HepG2 (cell line): ENCODE results near the gene ERCC4. TPM values are rescaled to one million over a fixed set of nuclear protein-coding genes. Genes with fewer than 3 reads are reported as not detected.

Experiments used
- ATAC-seq: fragments of 200-7000 bp; cut with Tn5 transposase; 3 replicates; pipeline ENCODE4 v1.9.1; 2020; ENCODE audit warnings: mild to moderate bottlenecking, moderate library complexity
- BruUV-seq: library from RNA; stranded (reverse); fragments of 400-500 nt; replicated peaks from 2 replicates; lab custom pipeline; 2021; lab: Mats Ljungman, UMichigan
- CTCF ChIA-PET: fragments of 300-600 bp; formaldehyde crosslinking; extraction: SDS; loops from one replicate; lab custom pipeline; 2021; ENCODE audit warnings: low total read pairs, inconsistent platforms, low intra/inter-chr PET ratio; lab: Yijun Ruan, JAX
- POLR2A ChIA-PET: fragments of 350-600 bp; sonication (Branson Sonifier 250); formaldehyde crosslinking; loops from one replicate; lab custom pipeline; 2020; ENCODE audit warnings: antibody characterized with exemption, inconsistent platforms; lab: Yijun Ruan, JAX
- DNase-seq: peaks from one replicate; pipeline ENCODE4 v3.0.0-alpha.2; 2015; ENCODE audit warnings: low spot score
- FAIRE-seq: peaks from 3 replicates; lab custom pipeline; 2011; peaks lifted over from hg19 to GRCh38; lab: Jason Lieb, UNC
- H2AFZ ChIP-seq: one replicate; pipeline ENCODE4 v1.6.1; 2011; ENCODE audit warnings: low read length, inconsistent platforms
- H3K27ac ChIP-seq: fragments of 300-600 bp; 3 replicates; pipeline ENCODE4 v1.8.0; 2011; ENCODE audit warnings: mixed run types, mild to moderate bottlenecking, mixed read lengths, low read length, inconsistent platforms; ENCODE audit not compliant: insufficient read depth; ENCODE audit errors: extremely low read length
- H3K27me3 ChIP-seq, 2 experiments: fragments of 200-600 bp in 1 of 2; 2 replicates in 1 of 2; 3 replicates in 1 of 2; pipeline versions ENCODE4 v1.6.0 to v1.8.0; 2011; ENCODE audit warnings: low read length in 2 of 2, mild to moderate bottlenecking in 2 of 2, moderate library complexity in 2 of 2, inconsistent platforms in 1 of 2; ENCODE audit not compliant: insufficient read depth in 2 of 2, control insufficient read depth in 1 of 2
- H3K36me3 ChIP-seq, 2 experiments: fragments of 200-600 bp in 1 of 2; replicated peaks in 1 of 2; 2 replicates in 1 of 2; 3 replicates in 1 of 2; pipeline versions ENCODE4 v1.5.1 to v1.8.0; 2011; ENCODE audit warnings: low read length in 2 of 2, inconsistent platforms in 1 of 2; ENCODE audit not compliant: insufficient read depth in 2 of 2, control insufficient read depth in 1 of 2
- H3K4me1 ChIP-seq: 2 replicates; pipeline ENCODE4 v1.5.1; 2012; ENCODE audit warnings: low read length, inconsistent platforms; ENCODE audit not compliant: insufficient read depth
- H3K4me2 ChIP-seq: 2 replicates; pipeline ENCODE4 v1.6.0; 2011; ENCODE audit warnings: low read depth, low read length, inconsistent platforms
- H3K4me3 ChIP-seq, 3 experiments: fragments of 200-600 bp in 1 of 3; sonication (generic), shearing (Covaris generic) in 1 of 3; replicated peaks in 1 of 3; 2 replicates each; pipeline ENCODE4 v1.5.1; 2011 to 2016; ENCODE audit warnings: low read length in 3 of 3, inconsistent platforms in 2 of 3, low read depth in 2 of 3, mild to moderate bottlenecking in 2 of 3, control low read depth in 1 of 3, mixed read lengths in 1 of 3; ENCODE audit not compliant: insufficient read depth in 1 of 3
- H3K79me2 ChIP-seq: one replicate; pipeline ENCODE4 v1.6.1; 2011; ENCODE audit warnings: low read length, inconsistent platforms; ENCODE audit not compliant: insufficient read depth
- H3K9ac ChIP-seq: 2 replicates; pipeline ENCODE4 v1.6.0; 2011; ENCODE audit warnings: mild to moderate bottlenecking, low read depth, low read length, inconsistent platforms; ENCODE audit not compliant: insufficient read depth
- H3K9me3 ChIP-seq: 2 replicates; pipeline ENCODE4 v1.5.1; 2012; ENCODE audit warnings: mild to moderate bottlenecking, low read length
- H4K20me1 ChIP-seq: 2 replicates; pipeline ENCODE4 v1.6.0; 2011; ENCODE audit warnings: inconsistent platforms, mild to moderate bottlenecking, low read length, moderate library complexity; ENCODE audit not compliant: insufficient read depth
- ESRRA ChIP-seq: sonication (generic); formaldehyde crosslinking; IDR thresholded peaks from 2 replicates; pipeline ENCODE4 v1.5.1; 2020; ENCODE audit warnings: mild to moderate bottlenecking, low read depth, missing genetic modification reagents
- RFX1 ChIP-seq: fragments of 450-650 bp; IDR thresholded peaks from 2 replicates; pipeline ENCODE4 v1.6.1; 2017
- SATB2 ChIP-seq: sonication (generic); formaldehyde crosslinking; IDR thresholded peaks from 2 replicates; pipeline ENCODE4 v1.5.0; 2020; ENCODE audit warnings: missing genetic modification reagents
- ZKSCAN8 ChIP-seq: IDR thresholded peaks from 2 replicates; pipeline ENCODE4 v1.6.1; 2016; ENCODE audit warnings: borderline replicate concordance, missing genetic modification reagents, missing compliant biosample characterization
- ZSCAN21 ChIP-seq: sonication (generic); formaldehyde crosslinking; IDR thresholded peaks from 2 replicates; pipeline ENCODE4 v1.8.0; 2022; ENCODE audit warnings: mild to moderate bottlenecking, missing genetic modification reagents, moderate library complexity, borderline replicate concordance
- WGBS: methylation state at CpG from one replicate; pipeline ENCODE4 v1.1.6; 2017; ENCODE audit warnings: low lambda C conversion rate; 5-methylcytosine and 5-hydroxymethylcytosine counted together
- in situ Hi-C: cut with HindIII; loops from 2 replicates; pipeline ENCODE4 v1.10.0; 2017; ENCODE audit warnings: low pct_unique_long_range_greater_than_20kb; ENCODE audit not compliant: extremely low pct_ligation_motif_present
- intact Hi-C: fragments of 100-400 bp; cut with micrococcal nuclease; formaldehyde crosslinking; loops from one replicate; pipeline ENCODE4 v1.10.0; 2022; ENCODE audit not compliant: unreplicated experiment
- polyA plus RNA-seq, 8 experiments: library from polyadenylated mRNA; depleted of rRNA in 3 of 8; stranded (reverse) in 7 of 8; unstranded in 1 of 8; fragments of >200 nt; fragmentation: Illumina TruSeq in 4 of 8; extraction: Trizol in 4 of 8; gene quantifications; 2 replicates each; pipeline versions ENCODE4 v1.2.1 to v1.2.3, GENCODE V29; 2011 to 2016; ENCODE audit warnings: low read depth in 4 of 8, missing spikeins in 1 of 8, mixed read lengths in 1 of 8; ENCODE audit not compliant: insufficient read depth in 1 of 8
- total RNA-seq, 5 experiments: library from RNA; depleted of rRNA; stranded (reverse); fragments of >200 nt; fragmentation: Illumina TruSeq; extraction: Trizol; gene quantifications; 2 replicates each; pipeline ENCODE4 v1.2.3, GENCODE V29; 2016; ENCODE audit warnings: low read depth in 1 of 5
- TF ChIP-seq, protein P1 (sequence below): sonication (generic); formaldehyde crosslinking; IDR thresholded peaks from 2 replicates; pipeline ENCODE4 v1.4.0; 2020; ENCODE audit warnings: missing genetic modification reagents, borderline replicate concordance
- TF ChIP-seq, protein P2 (sequence below): IDR thresholded peaks from 2 replicates; pipeline ENCODE4 v1.6.1; 2016; ENCODE audit warnings: low read depth, missing genetic modification reagents, missing compliant biosample characterization

Gene ERCC4
- total and polyA plus RNA-seq, 2 of the 13 experiments (the other 11 are each of a cell fraction or from before 2014, with no cell fraction given), result 5.4 to 15.2 TPM

- TF ChIP-seq ZSCAN21 (CRISPR knock-in tag) (no peak), SATB2 (no peak), ZKSCAN8 (CRISPR knock-in tag) (no peak), RFX1 (no peak), ESRRA (CRISPR knock-in tag) (no peak)
- TF ChIP-seq, protein P1, sequence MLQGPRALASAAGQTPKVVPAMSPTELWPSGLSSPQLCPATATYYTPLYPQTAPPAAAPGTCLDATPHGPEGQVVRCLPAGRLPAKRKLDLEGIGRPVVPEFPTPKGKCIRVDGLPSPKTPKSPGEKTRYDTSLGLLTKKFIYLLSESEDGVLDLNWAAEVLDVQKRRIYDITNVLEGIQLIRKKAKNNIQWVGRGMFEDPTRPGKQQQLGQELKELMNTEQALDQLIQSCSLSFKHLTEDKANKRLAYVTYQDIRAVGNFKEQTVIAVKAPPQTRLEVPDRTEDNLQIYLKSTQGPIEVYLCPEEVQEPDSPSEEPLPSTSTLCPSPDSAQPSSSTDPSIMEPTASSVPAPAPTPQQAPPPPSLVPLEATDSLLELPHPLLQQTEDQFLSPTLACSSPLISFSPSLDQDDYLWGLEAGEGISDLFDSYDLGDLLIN (CRISPR knock-in tag), result no peak
- TF ChIP-seq, protein P2, sequence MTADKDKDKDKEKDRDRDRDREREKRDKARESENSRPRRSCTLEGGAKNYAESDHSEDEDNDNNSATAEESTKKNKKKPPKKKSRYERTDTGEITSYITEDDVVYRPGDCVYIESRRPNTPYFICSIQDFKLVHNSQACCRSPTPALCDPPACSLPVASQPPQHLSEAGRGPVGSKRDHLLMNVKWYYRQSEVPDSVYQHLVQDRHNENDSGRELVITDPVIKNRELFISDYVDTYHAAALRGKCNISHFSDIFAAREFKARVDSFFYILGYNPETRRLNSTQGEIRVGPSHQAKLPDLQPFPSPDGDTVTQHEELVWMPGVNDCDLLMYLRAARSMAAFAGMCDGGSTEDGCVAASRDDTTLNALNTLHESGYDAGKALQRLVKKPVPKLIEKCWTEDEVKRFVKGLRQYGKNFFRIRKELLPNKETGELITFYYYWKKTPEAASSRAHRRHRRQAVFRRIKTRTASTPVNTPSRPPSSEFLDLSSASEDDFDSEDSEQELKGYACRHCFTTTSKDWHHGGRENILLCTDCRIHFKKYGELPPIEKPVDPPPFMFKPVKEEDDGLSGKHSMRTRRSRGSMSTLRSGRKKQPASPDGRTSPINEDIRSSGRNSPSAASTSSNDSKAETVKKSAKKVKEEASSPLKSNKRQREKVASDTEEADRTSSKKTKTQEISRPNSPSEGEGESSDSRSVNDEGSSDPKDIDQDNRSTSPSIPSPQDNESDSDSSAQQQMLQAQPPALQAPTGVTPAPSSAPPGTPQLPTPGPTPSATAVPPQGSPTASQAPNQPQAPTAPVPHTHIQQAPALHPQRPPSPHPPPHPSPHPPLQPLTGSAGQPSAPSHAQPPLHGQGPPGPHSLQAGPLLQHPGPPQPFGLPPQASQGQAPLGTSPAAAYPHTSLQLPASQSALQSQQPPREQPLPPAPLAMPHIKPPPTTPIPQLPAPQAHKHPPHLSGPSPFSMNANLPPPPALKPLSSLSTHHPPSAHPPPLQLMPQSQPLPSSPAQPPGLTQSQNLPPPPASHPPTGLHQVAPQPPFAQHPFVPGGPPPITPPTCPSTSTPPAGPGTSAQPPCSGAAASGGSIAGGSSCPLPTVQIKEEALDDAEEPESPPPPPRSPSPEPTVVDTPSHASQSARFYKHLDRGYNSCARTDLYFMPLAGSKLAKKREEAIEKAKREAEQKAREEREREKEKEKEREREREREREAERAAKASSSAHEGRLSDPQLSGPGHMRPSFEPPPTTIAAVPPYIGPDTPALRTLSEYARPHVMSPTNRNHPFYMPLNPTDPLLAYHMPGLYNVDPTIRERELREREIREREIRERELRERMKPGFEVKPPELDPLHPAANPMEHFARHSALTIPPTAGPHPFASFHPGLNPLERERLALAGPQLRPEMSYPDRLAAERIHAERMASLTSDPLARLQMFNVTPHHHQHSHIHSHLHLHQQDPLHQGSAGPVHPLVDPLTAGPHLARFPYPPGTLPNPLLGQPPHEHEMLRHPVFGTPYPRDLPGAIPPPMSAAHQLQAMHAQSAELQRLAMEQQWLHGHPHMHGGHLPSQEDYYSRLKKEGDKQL (CRISPR knock-in tag), result no peak
- ChIA-PET POLR2A (no interaction called here), CTCF (no interaction called here)
- H3K79me2 ChIP-seq, result no peaks in the 10 kb centered on the region
- no peaks in the 10 kb centered on the region for H3K36me3 ChIP-seq
- H3K9me3 ChIP-seq, result no peaks in the 10 kb centered on the region
- no peak overlapping the region for H2AFZ ChIP-seq
- peaks cover 0 to 3% of the 10 kb centered on the region in 2 experiments; a peak in 1 of 5 replicates for H3K27me3 ChIP-seq
- in situ Hi-C loops (no loop called here), intact Hi-C loops (no loop called here)
- no TSS peak for BruUV-seq
- H3K4me1 ChIP-seq, result peaks cover 34% of the 10 kb centered on the region
- no peak overlapping the region for H3K4me3 ChIP-seq
- no peak overlapping the region for H3K9ac ChIP-seq
- H3K4me2 ChIP-seq, result no peak overlapping the region
- ATAC-seq (no peak), FAIRE-seq (no peak), DNase-seq (no peak)
- H3K27ac ChIP-seq, result no peak overlapping the region
- H4K20me1 ChIP-seq, result no peaks in the 10 kb centered on the region
- 65% methylated on average over 4 of the region's 4 CpGs for WGBS
Observed at GRCh38 chr16:13992976-13993375, 73.0 kb downstream of the ERCC4 start.
